Caco-2 (cell line): ENCODE measurements around the gene HAUS5. TPM values are rescaled to one million over a fixed set of nuclear protein-coding genes. Genes with fewer than 3 reads are reported as not detected.
A peak's percentile ranks its signal among the peaks of the same experiment; 100 is the strongest.
"Not testable (repeated sequence)": the region's sequence is repeated elsewhere in the genome, so short reads cannot be mapped to it uniquely, and the experiment has no call there.

Experiments used
- BruUV-seq: library from RNA; stranded (reverse); fragments of 400-500 nt; replicated peaks from 2 replicates; lab custom pipeline; 2021; lab: Mats Ljungman, UMichigan
- CTCF ChIA-PET: fragments of 300-600 bp; sonication (Branson Sonifier 250); formaldehyde crosslinking; loops from one replicate; lab custom pipeline; 2022; ENCODE audit warnings: antibody characterized with exemption; lab: Charles Lee
- POLR2A ChIA-PET: fragments of 300-600 bp; sonication (Branson Sonifier 250); formaldehyde crosslinking; loops from one replicate; lab custom pipeline; 2022; ENCODE audit warnings: antibody characterized with exemption; lab: Charles Lee
- DNase-seq, 2 experiments: peaks; one replicate each; pipeline versions ENCODE4 v3.0.0 to v3.0.0-alpha.2; 2020 to 2022
- H3K27me3 ChIP-seq: replicated peaks from 2 replicates; pipeline ENCODE4 v1.6.0; 2011; ENCODE audit warnings: low read length; ENCODE audit not compliant: control insufficient read depth, insufficient read depth
- H3K36me3 ChIP-seq: 2 replicates; pipeline ENCODE4 v1.5.1; 2011; ENCODE audit warnings: low read length; ENCODE audit not compliant: control insufficient read depth, insufficient read depth
- H3K4me1 ChIP-seq: fragments of 250-450 bp; sonication (Bioruptor Pico); 2 replicates; pipeline ENCODE4 v1.5.1; 2020; ENCODE audit warnings: mild to moderate bottlenecking
- H3K4me3 ChIP-seq: 2 replicates; pipeline ENCODE4 v1.5.1; 2011; ENCODE audit warnings: low read depth, mild to moderate bottlenecking, control low read depth, low read length
- H3K9me3 ChIP-seq: fragments of 250-450 bp; sonication (Bioruptor Pico); 2 replicates; pipeline ENCODE4 v1.5.1; 2020; ENCODE audit warnings: mild to moderate bottlenecking, moderate library complexity
- H3K27ac Mint-ChIP-seq: one replicate; pipeline ENCODE4 v1.8.0; 2022; ENCODE audit warnings: mixed read lengths; ENCODE audit not compliant: unreplicated experiment
- H3K27me3 Mint-ChIP-seq: one replicate; pipeline ENCODE4 v1.8.0; 2022; ENCODE audit warnings: mixed read lengths; ENCODE audit not compliant: insufficient read depth, unreplicated experiment
- H3K36me3 Mint-ChIP-seq: one replicate; pipeline ENCODE4 v1.8.0; 2022; ENCODE audit warnings: mild to moderate bottlenecking, mixed read lengths; ENCODE audit not compliant: insufficient read depth, unreplicated experiment
- H3K4me1 Mint-ChIP-seq: one replicate; pipeline ENCODE4 v1.8.0; 2022; ENCODE audit warnings: low read depth, mixed read lengths; ENCODE audit not compliant: unreplicated experiment
- H3K4me3 Mint-ChIP-seq: one replicate; pipeline ENCODE4 v1.8.0; 2022; ENCODE audit warnings: mild to moderate bottlenecking, moderate library complexity, mixed read lengths; ENCODE audit not compliant: unreplicated experiment
- H3K9me3 Mint-ChIP-seq: one replicate; pipeline ENCODE4 v1.8.0; 2022; ENCODE audit warnings: mixed read lengths; ENCODE audit not compliant: unreplicated experiment
- intact Hi-C: fragments of 100-400 bp; cut with micrococcal nuclease; formaldehyde crosslinking; loops from one replicate; pipeline ENCODE4 v1.10.0; 2022; ENCODE audit not compliant: unreplicated experiment
- total RNA-seq: library from RNA; stranded (reverse); gene quantifications from 2 replicates; pipeline ENCODE4 v1.2.3, GENCODE V29; 2022
- TF ChIP-seq, protein P1 (sequence below), 2 experiments: fragments of 200-600 bp in 1 of 2; IDR thresholded peaks; 1 replicate in 1 of 2; 2 replicates in 1 of 2; pipeline versions ENCODE4 v1.5.1 to v1.8.0; 2011 to 2022; ENCODE audit warnings: antibody characterized with exemption in 1 of 2, control low read depth in 1 of 2, inconsistent platforms in 1 of 2, low read depth in 1 of 2, low read length in 1 of 2, mild to moderate bottlenecking in 1 of 2, moderate library complexity in 1 of 2; ENCODE audit not compliant: insufficient read depth in 1 of 2, severe bottlenecking in 1 of 2, unreplicated experiment in 1 of 2

Gene HAUS5
- total RNA-seq, 1 experiment from 2014 or later: 27.9 TPM

DNA sequence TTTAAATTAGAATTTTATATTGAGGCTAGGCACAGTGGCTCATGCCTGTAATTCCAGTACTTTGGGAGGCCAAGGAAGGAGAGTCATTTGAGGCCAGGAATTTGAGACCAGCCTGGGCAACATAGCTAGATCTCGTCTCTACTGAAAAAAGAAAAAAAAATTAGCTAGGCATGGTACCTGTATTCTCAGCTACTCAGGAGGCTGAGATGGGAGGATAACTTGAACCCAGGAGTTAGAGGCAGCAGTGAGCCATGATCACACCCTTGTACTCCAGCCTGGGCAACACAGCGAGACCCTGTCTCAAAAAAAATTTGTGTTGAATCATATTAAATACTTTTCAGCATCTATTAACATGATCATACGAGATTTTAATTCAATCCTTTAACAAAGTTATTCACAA, 21.7 kb upstream of the HAUS5 start:
- TF ChIP-seq, protein P1, sequence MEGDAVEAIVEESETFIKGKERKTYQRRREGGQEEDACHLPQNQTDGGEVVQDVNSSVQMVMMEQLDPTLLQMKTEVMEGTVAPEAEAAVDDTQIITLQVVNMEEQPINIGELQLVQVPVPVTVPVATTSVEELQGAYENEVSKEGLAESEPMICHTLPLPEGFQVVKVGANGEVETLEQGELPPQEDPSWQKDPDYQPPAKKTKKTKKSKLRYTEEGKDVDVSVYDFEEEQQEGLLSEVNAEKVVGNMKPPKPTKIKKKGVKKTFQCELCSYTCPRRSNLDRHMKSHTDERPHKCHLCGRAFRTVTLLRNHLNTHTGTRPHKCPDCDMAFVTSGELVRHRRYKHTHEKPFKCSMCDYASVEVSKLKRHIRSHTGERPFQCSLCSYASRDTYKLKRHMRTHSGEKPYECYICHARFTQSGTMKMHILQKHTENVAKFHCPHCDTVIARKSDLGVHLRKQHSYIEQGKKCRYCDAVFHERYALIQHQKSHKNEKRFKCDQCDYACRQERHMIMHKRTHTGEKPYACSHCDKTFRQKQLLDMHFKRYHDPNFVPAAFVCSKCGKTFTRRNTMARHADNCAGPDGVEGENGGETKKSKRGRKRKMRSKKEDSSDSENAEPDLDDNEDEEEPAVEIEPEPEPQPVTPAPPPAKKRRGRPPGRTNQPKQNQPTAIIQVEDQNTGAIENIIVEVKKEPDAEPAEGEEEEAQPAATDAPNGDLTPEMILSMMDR (IDR thresholded peaks at IDR 0.05; ENCODE audit: insufficient read depth in 1 of 2, low read depth in 1 of 2, low read length in 1 of 2, severe bottlenecking in 1 of 2, unreplicated experiment in 1 of 2): no peak
- ChIA-PET CTCF (no interaction called here), POLR2A (no interaction called here)
- no peak for DNase-seq
- Histone ChIP-seq H3K4me1 (no peaks in the 10 kb centered on the region), H3K9me3 (peaks cover under 1% of the 10 kb centered on the region; the same call in 1 of the 2 replicates), H3K4me3 (no peak overlapping the region), H3K36me3 (no peaks in the 10 kb centered on the region), H3K27me3 (no peaks in the 10 kb centered on the region)
- H3K9me3 Mint-ChIP-seq: no peaks in the 10 kb centered on the region
- H3K4me3 Mint-ChIP-seq: no peak overlapping the region
- no peaks in the 10 kb centered on the region for H3K4me1 Mint-ChIP-seq
- BruUV-seq: no TSS peak
- H3K27ac Mint-ChIP-seq: no peak overlapping the region
- H3K36me3 Mint-ChIP-seq: no peaks in the 10 kb centered on the region
- intact Hi-C loops: no loop called here
- H3K27me3 Mint-ChIP-seq: peaks cover 2% of the 10 kb centered on the region

DNA sequence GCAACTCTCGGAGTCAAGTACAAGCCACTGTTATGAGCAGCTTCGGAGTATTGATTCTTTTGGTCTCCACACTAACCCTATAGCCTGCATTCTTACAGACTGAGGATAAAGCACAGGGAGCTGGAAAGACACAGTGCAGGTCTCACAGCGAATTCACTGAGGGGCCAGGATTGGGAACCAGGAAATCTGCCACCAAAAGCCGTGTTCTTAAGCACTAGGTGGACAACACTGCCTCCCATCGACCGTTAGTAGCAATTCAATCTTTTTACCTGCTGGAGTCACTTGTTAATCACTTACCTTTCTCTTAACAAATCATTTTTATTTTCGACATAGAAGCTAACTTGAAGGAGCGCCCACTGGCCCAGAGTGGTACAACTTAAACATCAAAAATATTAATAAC, 20.3 kb upstream of the HAUS5 start:
- DNase-seq: peak in 1 of 2 experiments; percentile 32
- Histone ChIP-seq H3K4me3 (no peak overlapping the region), H3K36me3 (no peaks in the 10 kb centered on the region), H3K27me3 (no peaks in the 10 kb centered on the region), H3K9me3 (no peaks in the 10 kb centered on the region), H3K4me1 (no peaks in the 10 kb centered on the region)
- POLR2A ChIA-PET: no interaction called here
- CTCF ChIA-PET: interaction anchor here (0.6 to 0.8 kb wide), 2 partner anchors 29 to 82 kb away, joined by 5 to 11 read pairs; partner anchors contain the start of gene ATP4A
- H3K4me1 Mint-ChIP-seq: no peaks in the 10 kb centered on the region
- intact Hi-C loops: no loop called here
- H3K27ac Mint-ChIP-seq: no peak overlapping the region
- H3K4me3 Mint-ChIP-seq: no peak overlapping the region
- TF ChIP-seq, protein P1 (IDR thresholded peaks at IDR 0.05; ENCODE audit: insufficient read depth in 1 of 2, low read depth in 1 of 2, low read length in 1 of 2, severe bottlenecking in 1 of 2, unreplicated experiment in 1 of 2): peak; percentile 32 to 43
- H3K36me3 Mint-ChIP-seq: no peaks in the 10 kb centered on the region
- H3K9me3 Mint-ChIP-seq: peaks cover 11% of the 10 kb centered on the region
- no TSS peak for BruUV-seq
- H3K27me3 Mint-ChIP-seq: peaks cover 2% of the 10 kb centered on the region

DNA sequence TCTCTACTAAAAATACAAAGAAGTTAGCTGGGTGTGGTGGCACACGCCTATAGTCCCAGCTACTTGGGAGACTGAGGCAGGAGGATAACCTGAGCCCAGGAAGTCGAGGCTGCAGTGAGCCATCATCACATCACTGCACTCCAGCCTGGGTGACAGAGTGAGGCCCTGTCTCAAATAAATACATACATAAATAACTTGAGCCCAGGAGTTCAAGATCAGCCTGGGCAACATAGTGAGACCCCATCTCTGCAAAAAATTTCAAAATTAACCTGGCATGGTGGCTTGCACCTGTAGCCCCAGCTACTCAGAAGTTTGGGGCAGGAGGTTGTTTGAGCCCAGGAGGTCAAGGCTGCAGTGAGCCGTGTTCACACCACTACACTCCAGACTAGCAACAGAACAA, 17.5 kb upstream of the HAUS5 start:
- H3K4me1 Mint-ChIP-seq, H3K4me3 ChIP-seq, H3K9me3 ChIP-seq, DNase-seq, H3K27ac Mint-ChIP-seq, CTCF ChIA-PET, H3K4me3 Mint-ChIP-seq, BruUV-seq, H3K27me3 Mint-ChIP-seq, H3K36me3 Mint-ChIP-seq, H3K36me3 ChIP-seq, intact Hi-C loops, H3K27me3 ChIP-seq: not testable (repeated sequence)
- peaks cover 11% of the 10 kb centered on the region for H3K4me1 ChIP-seq
- POLR2A ChIA-PET: interaction anchor here (0.7 kb wide), 1 partner anchor 9 kb away, joined by 3 read pairs; no protein-coding TSS in a partner anchor
- peaks cover 13% of the 10 kb centered on the region for H3K9me3 Mint-ChIP-seq
